H7 (cell line): ENCODE measurements around the gene FOXO6. TPM values are rescaled to one million over a fixed set of nuclear protein-coding genes. Genes with fewer than 3 reads are reported as not detected.

ENCODE experiments used
- DNase-seq: peaks from one replicate; pipeline ENCODE4 v3.0.0; 2012
- H3K27me3 ChIP-seq: 2 replicates; pipeline ENCODE4 v1.6.0; 2011; ENCODE audit warnings: mild to moderate bottlenecking, low read length; ENCODE audit not compliant: control insufficient read depth, insufficient read depth
- H3K36me3 ChIP-seq: replicated peaks from 2 replicates; pipeline ENCODE4 v1.5.1; 2011; ENCODE audit warnings: low read length; ENCODE audit not compliant: control insufficient read depth, insufficient read depth
- H3K4me3 ChIP-seq: 2 replicates; pipeline ENCODE4 v1.5.1; 2011; ENCODE audit warnings: low read depth, mild to moderate bottlenecking, control low read depth, low read length, moderate library complexity; ENCODE audit not compliant: insufficient read depth
- total RNA-seq: library from RNA; depleted of rRNA; stranded (reverse); fragments of >200 nt; shearing (Covaris generic); gene quantifications from 2 replicates; pipeline ENCODE4 v1.2.3, GENCODE V29; 2014

Gene FOXO6
- total RNA-seq, 1 experiment from 2014 or later: 0.97 TPM

DNA sequence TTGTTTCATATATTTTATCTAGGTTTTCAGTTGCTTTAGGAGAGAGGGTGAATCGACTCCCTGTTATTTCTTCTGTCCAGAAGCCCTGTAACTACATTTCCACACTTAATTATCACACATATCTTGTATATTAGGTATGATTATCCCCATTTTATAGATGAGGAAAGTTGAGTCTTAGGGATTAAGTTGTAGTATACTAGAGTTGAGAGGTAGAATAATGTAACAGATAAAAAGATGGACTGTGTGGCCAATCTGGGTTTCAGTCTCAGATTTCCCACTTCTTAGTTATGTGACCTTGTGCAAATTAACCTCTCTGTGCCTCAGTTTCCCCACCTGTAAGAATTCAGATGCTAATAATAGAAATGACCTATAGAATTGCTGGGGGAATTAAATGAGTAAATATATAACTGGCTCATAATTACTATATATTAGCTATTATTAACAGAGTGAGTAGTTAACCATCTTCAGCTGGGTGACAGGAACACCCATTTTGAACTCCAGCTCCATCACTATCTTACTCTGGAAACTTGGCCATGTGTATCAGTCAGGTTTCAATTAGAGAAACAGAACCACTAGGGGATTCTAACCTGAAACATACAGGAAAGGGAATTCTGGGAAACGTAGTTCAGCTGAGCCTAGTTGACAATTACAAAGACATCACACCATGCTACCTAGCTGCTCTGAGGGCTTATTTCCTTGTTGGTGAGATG is 20.4 kb upstream of the FOXO6 start:
- Histone ChIP-seq H3K4me3 (no peak overlapping the region), H3K36me3 (no peaks in the 10 kb centered on the region), H3K27me3 (peaks cover 19% of the 10 kb centered on the region; the same call in 1 of the 2 replicates)
- DNase-seq: no peak

DNA sequence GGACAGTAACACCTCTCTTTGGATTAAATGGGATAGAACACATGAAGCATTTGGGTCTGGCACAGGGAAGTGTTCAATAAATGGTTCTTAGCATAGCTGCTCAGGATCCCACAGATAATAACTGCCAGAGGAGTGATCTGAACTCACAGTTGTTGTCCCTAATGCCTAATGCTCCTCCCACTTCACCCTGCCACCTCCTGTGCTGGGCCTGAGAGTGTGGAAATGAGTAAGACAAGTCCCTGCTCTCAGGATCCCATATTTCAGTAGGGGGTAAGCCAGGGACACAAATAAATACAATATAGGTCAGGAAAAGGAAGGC is 19.9 kb upstream of the FOXO6 start:
- peaks cover 21% of the 10 kb centered on the region; the same call in 1 of the 2 replicates for H3K27me3 ChIP-seq
- H3K36me3 ChIP-seq: no peaks in the 10 kb centered on the region
- H3K4me3 ChIP-seq: no peak overlapping the region
- DNase-seq: no peak

DNA sequence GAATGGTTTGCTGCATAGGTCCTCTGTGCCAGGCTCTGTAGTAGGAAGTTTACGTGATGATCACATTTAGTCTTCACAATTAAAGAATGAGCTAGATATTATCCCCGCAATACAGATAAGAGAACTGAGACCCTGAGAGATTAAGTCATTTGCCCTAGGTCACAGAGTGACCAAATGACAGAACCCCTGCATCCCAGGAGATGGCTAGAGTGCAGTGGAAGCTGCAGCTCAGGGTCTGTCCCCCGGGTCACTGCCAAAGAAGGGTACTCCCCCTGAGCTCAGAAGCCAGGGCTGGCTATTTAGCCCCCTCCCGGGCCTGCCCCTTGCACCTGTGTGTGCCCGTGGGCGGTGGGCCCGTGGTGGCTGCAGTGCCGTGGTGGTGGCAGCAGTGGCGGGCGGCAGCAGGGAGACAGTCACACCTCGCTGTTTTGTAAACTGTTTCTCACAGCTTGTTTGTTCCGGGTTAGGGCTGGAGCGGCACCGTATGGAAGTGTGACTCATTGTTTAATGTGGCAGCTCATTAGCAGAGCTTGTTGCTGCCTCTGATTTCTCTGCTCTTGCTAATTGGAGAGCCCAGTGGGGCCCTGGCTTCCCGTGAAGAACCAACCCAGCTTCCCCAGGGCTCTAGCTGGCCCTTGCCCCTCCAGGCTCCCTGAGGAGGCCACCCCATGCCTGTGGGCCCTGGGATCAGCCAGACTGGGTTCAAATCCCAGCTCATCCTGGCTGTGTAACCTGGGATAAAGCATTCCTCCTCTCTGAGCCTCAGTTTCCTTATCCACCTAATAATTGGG is 19.3 kb upstream of the FOXO6 start:
- Histone ChIP-seq H3K36me3 (no peaks in the 10 kb centered on the region), H3K27me3 (peaks cover 21% of the 10 kb centered on the region; the same call in 1 of the 2 replicates), H3K4me3 (no peak overlapping the region)
- no peak for DNase-seq

DNA sequence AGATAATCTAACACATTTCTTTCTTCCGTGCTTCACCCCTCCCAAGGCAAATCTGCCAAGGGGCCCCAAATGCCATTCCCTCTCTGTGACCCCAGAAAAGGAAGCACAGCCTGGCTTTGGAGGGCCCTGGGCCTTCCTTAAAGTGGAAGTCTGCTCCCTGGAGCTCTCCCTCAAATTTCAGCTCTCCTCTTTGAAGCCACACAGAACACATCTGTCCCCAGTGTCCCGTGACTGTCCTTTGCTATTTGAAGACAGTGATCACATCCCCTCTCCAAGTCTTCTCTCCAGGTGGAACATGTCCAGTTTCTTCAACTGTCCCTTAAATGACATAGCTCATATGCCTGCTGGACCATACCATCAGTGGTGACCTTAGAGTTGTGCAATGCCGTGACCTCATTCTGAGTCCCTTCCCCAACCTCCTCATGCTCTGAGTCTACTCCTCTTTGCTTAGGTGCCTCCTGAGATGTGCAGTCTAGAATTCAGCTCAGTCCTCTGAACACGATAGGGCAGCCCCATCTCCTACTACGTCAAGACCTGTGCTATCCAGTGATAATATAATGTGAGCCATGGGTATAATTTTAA is 18.4 kb upstream of the FOXO6 start:
- Histone ChIP-seq H3K36me3 (no peaks in the 10 kb centered on the region), H3K4me3 (no peak overlapping the region), H3K27me3 (peaks cover 24% of the 10 kb centered on the region; the same call in 1 of the 2 replicates)
- no peak for DNase-seq

DNA sequence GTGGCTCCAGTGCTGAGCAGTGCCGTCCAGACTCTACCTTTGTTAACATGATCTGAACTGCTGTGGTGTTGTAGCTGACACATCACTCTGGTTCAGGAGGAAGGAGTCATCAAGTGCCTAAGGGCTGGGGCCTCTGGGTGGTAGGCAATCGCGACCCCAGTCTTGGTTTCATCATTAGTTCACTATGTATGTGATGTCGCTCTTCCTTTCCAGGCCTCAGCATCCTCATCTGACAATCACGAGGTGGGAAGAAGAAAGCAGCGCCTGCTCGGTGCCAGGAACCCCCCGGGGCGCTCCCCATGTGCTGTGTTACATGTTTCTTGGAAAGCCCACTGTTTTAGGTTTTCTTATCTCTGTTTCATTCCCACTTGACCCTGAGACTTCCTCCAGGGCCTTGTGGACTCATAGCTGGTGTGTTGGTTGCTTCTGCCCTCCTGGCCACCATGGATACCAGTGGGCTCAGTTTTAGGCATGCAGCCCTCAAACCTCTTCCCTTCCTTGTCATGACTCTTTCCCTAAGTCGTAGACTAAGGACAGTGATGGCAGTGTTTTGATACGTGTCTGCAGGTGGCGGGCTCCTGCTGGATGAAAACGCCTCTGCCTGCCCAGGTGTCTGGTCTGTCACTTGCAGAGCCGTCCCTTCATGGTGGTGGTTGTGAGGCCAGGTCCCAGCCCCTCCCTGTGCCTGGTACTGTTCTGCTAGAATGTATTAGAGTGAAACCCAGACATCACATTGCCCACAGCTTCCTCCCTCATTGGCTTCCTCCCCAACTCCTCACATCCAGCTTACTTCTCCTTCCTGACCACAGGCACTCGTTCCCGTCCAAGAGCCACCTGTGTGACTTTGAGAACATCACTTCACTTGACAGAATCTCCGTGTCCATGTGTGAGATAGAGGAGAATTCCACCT is 17.2 kb upstream of the FOXO6 start:
- no peak for DNase-seq

GRCh38 chr1:41344708-41345159 is 16.5 kb upstream of the FOXO6 start:
- Histone ChIP-seq H3K27me3 (peaks cover 24% of the 10 kb centered on the region; the same call in 1 of the 2 replicates), H3K36me3 (no peaks in the 10 kb centered on the region), H3K4me3 (no peak overlapping the region)
- DNase-seq: no peak

More for the DNA sequence above, 17.2 kb upstream of the FOXO6 start:
- Histone ChIP-seq H3K36me3 (no peaks in the 10 kb centered on the region), H3K27me3 (peaks cover 24% of the 10 kb centered on the region; the same call in 1 of the 2 replicates), H3K4me3 (no peak overlapping the region)

- Histone ChIP-seq H3K27me3 (peaks cover 24% of the 10 kb centered on the region; the same call in 1 of the 2 replicates), H3K4me3 (no peak overlapping the region), H3K36me3 (no peaks in the 10 kb centered on the region)
- no peak for DNase-seq
Measured at GRCh38 chr1:41345434-41346075, 15.7 kb upstream of the FOXO6 start.

GRCh38 chr1:41347276-41347675 is 14.0 kb upstream of the FOXO6 start:
- no peak for DNase-seq
- H3K4me3 ChIP-seq: no peak overlapping the region
- H3K36me3 ChIP-seq: no peaks in the 10 kb centered on the region
- H3K27me3 ChIP-seq: peaks cover 22% of the 10 kb centered on the region; the same call in 1 of the 2 replicates

DNA sequence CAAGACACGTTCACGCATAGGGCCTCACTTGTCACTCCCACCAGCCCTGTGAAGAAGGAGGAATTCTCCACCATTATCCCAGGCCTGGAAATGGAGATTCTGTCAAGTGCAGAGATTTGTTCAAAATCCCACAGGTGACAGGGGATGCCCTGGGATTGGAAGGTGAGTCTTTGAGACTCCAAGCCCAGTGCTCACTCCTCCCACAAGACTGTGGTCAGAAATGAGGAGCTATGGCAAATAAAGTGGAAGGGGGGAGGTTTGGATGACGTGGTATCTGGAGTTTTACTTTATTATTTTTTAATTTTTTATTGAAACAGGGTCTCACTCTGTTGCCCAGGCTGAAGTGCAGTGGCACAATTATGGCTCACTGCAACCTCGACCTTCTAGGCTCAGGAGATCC is 12.8 kb upstream of the FOXO6 start:
- H3K36me3 ChIP-seq: no peaks in the 10 kb centered on the region
- H3K27me3 ChIP-seq: peaks cover 14% of the 10 kb centered on the region; the same call in 1 of the 2 replicates
- no peak for DNase-seq
- H3K4me3 ChIP-seq: no peak overlapping the region

DNA sequence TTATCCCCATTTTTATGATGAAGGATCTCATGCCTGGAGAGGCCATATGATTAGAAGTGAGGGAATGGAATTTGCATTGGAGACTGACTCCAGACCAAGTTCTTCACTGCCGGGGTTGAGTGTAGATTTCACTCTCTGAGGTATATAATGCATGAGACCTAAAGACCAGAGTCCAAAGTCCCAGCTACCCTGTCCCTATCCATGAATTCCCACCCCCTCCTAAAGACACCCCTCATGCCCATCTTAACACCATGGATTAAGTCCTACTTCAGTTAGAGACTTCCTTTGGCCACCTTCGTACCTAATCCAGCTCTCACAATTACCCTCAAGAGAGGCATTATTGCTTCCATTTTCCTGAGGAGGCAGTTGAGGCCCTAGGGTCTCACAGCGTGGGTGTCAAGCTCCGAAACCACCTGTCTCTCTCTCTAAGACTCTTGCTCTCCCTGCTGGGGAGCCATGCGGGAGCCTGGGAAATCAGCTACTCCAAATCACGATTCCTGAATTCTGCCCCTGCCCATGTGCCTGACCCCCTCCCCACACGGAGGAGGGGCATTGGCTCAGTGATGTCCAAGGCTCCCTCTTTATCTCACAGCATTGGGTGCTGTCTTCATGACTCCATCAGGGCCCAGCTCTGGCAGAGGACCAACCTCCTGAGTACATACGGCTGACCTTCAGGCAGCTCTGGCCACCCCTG is 11.7 kb upstream of the FOXO6 start:
- Histone ChIP-seq H3K36me3 (no peaks in the 10 kb centered on the region), H3K27me3 (peaks cover 8% of the 10 kb centered on the region; the same call in 1 of the 2 replicates), H3K4me3 (no peak overlapping the region)
- no peak for DNase-seq

DNA sequence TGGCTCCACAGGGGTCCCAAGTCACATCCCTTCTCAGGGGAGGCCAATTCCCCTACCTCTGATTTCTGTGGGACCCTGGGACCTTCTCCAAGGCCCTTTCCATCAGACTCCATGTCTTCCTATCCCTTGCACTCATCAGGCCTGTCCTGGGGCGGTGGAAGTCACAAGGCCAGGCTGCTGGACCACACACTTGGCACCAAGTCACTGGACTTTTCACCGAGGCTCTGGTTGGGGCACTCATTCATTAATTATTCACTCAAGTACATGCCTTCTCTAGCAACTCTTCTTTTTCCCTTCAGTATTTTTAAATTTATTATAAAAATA is 11.2 kb upstream of the FOXO6 start:
- Histone ChIP-seq H3K36me3 (no peaks in the 10 kb centered on the region), H3K27me3 (peaks cover 8% of the 10 kb centered on the region; the same call in 1 of the 2 replicates), H3K4me3 (no peak overlapping the region)
- no peak for DNase-seq

DNA sequence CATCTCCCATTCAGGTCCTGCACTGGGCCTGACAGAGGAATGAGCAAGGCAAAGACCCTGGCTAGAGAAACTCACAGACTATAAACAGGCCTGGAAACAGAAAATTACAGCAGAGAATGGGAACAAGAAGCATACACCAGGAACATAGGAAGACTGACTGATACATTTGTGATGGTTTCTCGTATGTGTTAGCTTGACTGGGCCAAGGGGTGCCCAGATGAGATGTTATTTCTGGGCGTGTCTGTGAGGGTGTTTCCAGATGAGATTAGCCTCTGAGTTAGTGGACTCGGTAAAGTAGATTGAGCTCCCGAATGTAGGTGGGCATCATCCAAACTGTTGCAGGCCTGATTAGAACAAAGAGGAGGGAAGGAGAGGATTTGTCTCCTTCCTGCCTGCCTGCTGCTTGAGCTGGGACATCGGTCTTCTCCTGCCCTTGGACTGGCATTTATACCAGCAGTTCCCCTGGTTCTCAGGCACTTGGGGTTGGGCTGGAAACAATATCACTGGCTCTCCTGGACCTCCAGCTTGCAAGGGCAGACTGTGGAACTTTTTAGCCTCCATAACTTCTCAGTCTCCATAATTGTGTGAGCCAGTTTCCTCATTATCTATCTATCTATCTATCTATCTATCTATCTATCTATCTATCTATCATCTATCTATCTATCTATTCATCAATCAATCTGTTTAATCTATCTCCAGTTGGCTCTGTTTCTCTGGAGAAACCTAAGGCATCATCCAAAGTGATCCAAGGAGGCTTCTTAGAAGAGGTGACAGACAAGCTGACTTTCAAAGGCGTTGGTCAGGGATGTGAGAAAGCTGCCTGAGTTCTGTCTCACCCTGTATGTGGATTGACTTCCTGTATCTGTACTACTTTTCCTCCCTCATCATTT is 9.7 kb upstream of the FOXO6 start:
- DNase-seq: no peak
- peaks cover 3% of the 10 kb centered on the region; the same call in 1 of the 2 replicates for H3K27me3 ChIP-seq
- H3K36me3 ChIP-seq: no peaks in the 10 kb centered on the region
- no peak overlapping the region for H3K4me3 ChIP-seq
